H1 (cell line): ENCODE results near the gene ZNF697. TPM values are rescaled to one million over a fixed set of nuclear protein-coding genes. Genes with fewer than 3 reads are reported as not detected.

Experiments used
- MAFK ChIP-seq: IDR thresholded peaks from 2 replicates; pipeline ENCODE4 v1.6.1; 2012; ENCODE audit warnings: low read depth, mild to moderate bottlenecking, improper control_type of control experiment, low read length
- NANOG ChIP-seq: IDR thresholded peaks from 2 replicates; pipeline ENCODE4 v1.6.1; 2011; ENCODE audit warnings: low read length, low read depth, mild to moderate bottlenecking, inconsistent platforms; ENCODE audit not compliant: insufficient read depth, poor library complexity, severe bottlenecking
- SUZ12 ChIP-seq: fragments of 200-600 bp; sonication (generic); IDR thresholded peaks from 2 replicates; pipeline ENCODE4 v1.6.1; 2012; ENCODE audit warnings: mild to moderate bottlenecking, inconsistent platforms, low read length, moderate library complexity, mixed read lengths
- polyA plus RNA-seq, 7 experiments: library from polyadenylated mRNA; depleted of rRNA in 3 of 7; stranded (reverse) in 5 of 7; unstranded in 2 of 7; fragments of >200 nt in 5 of 7; fragments of 200-250 nt in 2 of 7; gene quantifications; 1 replicate in 5 of 7; 2 replicates in 1 of 7; 4 replicates in 1 of 7; pipeline versions ENCODE4 v1.2.1 to v1.2.3, GENCODE V29; 2011 to 2013; ENCODE audit warnings: missing spikeins in 2 of 7, mixed read lengths in 2 of 7
- total RNA-seq: library from RNA; stranded (reverse); fragmentation: NEBNext Ultra II Directional; extraction: Animal tissue kit (Norgen Biotek cat#: 25700); gene quantifications from 2 replicates; pipeline ENCODE4 v1.2.1, GENCODE V29; 2021
- TF ChIP-seq, protein P1 (sequence below): IDR thresholded peaks from 2 replicates; pipeline ENCODE4 v1.6.1; 2012; ENCODE audit warnings: low read length, inconsistent platforms

ZNF697 gene
- total and polyA plus RNA-seq, 2 of the 8 experiments (the other 6 are each of a cell fraction or from before 2014, with no cell fraction given), result 5.6 to 18.3 TPM

DNA sequence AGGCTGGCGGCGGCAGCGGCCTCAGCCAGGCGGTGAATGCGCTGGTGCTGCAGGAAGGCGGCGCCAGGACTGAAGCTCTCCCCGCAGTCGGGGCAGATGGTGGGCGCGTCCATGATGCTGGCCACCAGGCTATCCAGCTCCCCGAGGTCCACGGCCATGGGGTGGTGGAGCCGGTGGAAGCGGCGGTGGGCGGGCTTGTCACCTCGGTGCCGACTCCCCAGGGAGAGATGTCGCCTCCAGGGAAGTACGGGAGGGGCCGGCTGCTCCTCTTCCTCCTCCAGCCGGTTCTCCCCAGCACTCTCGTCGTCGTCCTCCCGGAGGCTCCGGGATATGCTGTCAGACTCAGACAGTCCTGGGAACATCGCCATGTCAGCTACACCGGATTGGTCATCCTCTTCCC, 24.4 kb downstream of the ZNF697 start (continued):
- TF ChIP-seq NANOG, result no peak
- TF ChIP-seq SUZ12, result no peak
- TF ChIP-seq, protein P1, sequence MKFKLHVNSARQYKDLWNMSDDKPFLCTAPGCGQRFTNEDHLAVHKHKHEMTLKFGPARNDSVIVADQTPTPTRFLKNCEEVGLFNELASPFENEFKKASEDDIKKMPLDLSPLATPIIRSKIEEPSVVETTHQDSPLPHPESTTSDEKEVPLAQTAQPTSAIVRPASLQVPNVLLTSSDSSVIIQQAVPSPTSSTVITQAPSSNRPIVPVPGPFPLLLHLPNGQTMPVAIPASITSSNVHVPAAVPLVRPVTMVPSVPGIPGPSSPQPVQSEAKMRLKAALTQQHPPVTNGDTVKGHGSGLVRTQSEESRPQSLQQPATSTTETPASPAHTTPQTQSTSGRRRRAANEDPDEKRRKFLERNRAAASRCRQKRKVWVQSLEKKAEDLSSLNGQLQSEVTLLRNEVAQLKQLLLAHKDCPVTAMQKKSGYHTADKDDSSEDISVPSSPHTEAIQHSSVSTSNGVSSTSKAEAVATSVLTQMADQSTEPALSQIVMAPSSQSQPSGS, result no peak
- no peak for TF ChIP-seq MAFK
